GM18502 (cell line): ENCODE data around the gene SLITRK2.

ENCODE experiments used
- ATAC-seq: cut with Tn5 transposase; IDR thresholded peaks from one replicate; pipeline ENCODE4 v1.9.1; 2021; ENCODE audit warnings: mild to moderate bottlenecking; ENCODE audit not compliant: unreplicated experiment, poor library complexity

Gene SLITRK2

GRCh38 chrX:145848448-145848847, 30.8 kb downstream of the SLITRK2 start:
- no peak for ATAC-seq

GRCh38 chrX:145848857-145849256, 31.2 kb downstream of the SLITRK2 start:
- no peak for ATAC-seq

GRCh38 chrX:145853181-145853580, 35.6 kb downstream of the SLITRK2 start:
- no peak for ATAC-seq

GRCh38 chrX:145856181-145856580, 38.6 kb downstream of the SLITRK2 start:
- no peak for ATAC-seq

GRCh38 chrX:145861818-145862217, 44.2 kb downstream of the SLITRK2 start:
- no peak for ATAC-seq

GRCh38 chrX:145865082-145865481, 47.5 kb downstream of the SLITRK2 start:
- no peak for ATAC-seq
